SU-DHL-6 (cell line): Measurements from ENCODE around the gene RBM43.

ENCODE experiments used
- H2AFZ ChIP-seq: fragments of 200-600 bp; sonication (generic); 2 replicates; pipeline ENCODE4 v1.6.1; 2014; ENCODE audit warnings: low read depth, mild to moderate bottlenecking, moderate library complexity, mixed read lengths, antibody characterized with exemption, low read length; ENCODE audit not compliant: severe bottlenecking
- H3F3A ChIP-seq: fragments of 200-600 bp; shearing (Covaris generic); 2 replicates; pipeline ENCODE4 v1.6.0; 2016; ENCODE audit warnings: antibody characterized with exemption, mild to moderate bottlenecking; ENCODE audit not compliant: insufficient read depth
- H3K27ac ChIP-seq: fragments of 200-600 bp; sonication (generic); 2 replicates; pipeline ENCODE4 v1.5.1; 2016; ENCODE audit warnings: low read depth, mild to moderate bottlenecking, low read length, moderate library complexity, mixed read lengths
- H3K27me3 ChIP-seq: fragments of 200-600 bp; sonication (generic), shearing (Covaris generic); 2 replicates; pipeline ENCODE4 v1.6.0; 2014; ENCODE audit warnings: mild to moderate bottlenecking, low read length
- H3K36me3 ChIP-seq: fragments of 200-600 bp; sonication (generic); 2 replicates; pipeline ENCODE4 v1.6.1; 2014; ENCODE audit warnings: mild to moderate bottlenecking, low read length, mixed read lengths
- H3K4me2 ChIP-seq: fragments of 300-600, 200-600 bp; shearing (Covaris generic), sonication (generic); 2 replicates; pipeline ENCODE4 v1.6.0; 2014; ENCODE audit warnings: low read length, low read depth, mild to moderate bottlenecking; ENCODE audit not compliant: poor library complexity, severe bottlenecking
- H3K4me3 ChIP-seq: fragments of 200-600 bp; sonication (generic); 2 replicates; pipeline ENCODE4 v1.5.1; 2014; ENCODE audit warnings: antibody characterized with exemption, low read length, mild to moderate bottlenecking, mixed read lengths; ENCODE audit not compliant: insufficient read depth, poor library complexity, severe bottlenecking
- H3K79me2 ChIP-seq: fragments of 200-600 bp; sonication (generic); 2 replicates; pipeline ENCODE4 v1.6.1; 2014; ENCODE audit warnings: mild to moderate bottlenecking, low read length, moderate library complexity; ENCODE audit not compliant: insufficient read depth
- H3K9ac ChIP-seq: fragments of 200-600 bp; sonication (generic); 2 replicates; pipeline ENCODE4 v1.7.0; 2014; ENCODE audit warnings: mild to moderate bottlenecking, low read length
- H3K9me2 ChIP-seq: fragments of 200-600 bp; sonication (generic); replicated peaks from 2 replicates; pipeline ENCODE4 v1.6.1; 2014; ENCODE audit warnings: low read length; ENCODE audit not compliant: insufficient read depth
- H3K9me3 ChIP-seq: fragments of 200-600 bp; sonication (generic); 2 replicates; pipeline ENCODE4 v1.6.1; 2014; ENCODE audit warnings: low read length, mixed read lengths; ENCODE audit not compliant: insufficient read depth
- H4K20me1 ChIP-seq: fragments of 200-600 bp; sonication (generic); 2 replicates; pipeline ENCODE4 v1.6.1; 2014; ENCODE audit warnings: low read depth, mild to moderate bottlenecking, antibody characterized with exemption, low read length, moderate library complexity, mixed read lengths
- EZH2phosphoT487 ChIP-seq: fragments of 200-600 bp; sonication (generic), shearing (Covaris generic); conservative IDR thresholded peaks from 2 replicates; pipeline ENCODE4 v1.6.1; 2018; ENCODE audit warnings: mild to moderate bottlenecking, antibody characterized with exemption, low read length, moderate library complexity, mixed read lengths
- TF ChIP-seq, protein P1 (sequence below): fragments of 200-600 bp; sonication (generic); IDR thresholded peaks from one replicate; pipeline ENCODE4 v1.5.1; 2017; ENCODE audit warnings: antibody characterized with exemption, mild to moderate bottlenecking, low read length, moderate library complexity; ENCODE audit not compliant: insufficient read depth, poor library complexity, severe bottlenecking

The RBM43 gene

DNA sequence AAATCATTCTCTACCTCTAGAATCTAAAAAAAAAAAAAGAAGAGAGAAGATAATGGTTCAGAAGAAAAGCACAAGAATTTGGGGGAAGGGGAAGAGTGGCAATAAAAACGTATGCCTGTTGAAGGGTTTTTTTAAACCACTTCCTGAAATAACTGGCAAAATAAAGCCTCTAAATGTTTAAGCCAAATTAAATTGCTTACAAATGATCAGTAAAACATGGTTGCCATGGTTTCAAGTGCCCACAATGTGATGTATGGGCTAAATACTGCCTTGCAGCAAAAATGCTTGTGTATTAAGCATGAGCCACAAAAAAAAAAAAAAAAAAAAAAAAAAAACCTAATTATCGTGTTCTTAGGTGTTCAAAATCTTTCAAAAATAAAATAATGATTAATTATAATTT lies 60.8 kb downstream of the RBM43 start:
- Histone ChIP-seq H2AFZ (no peak overlapping the region), H3K4me2 (no peak overlapping the region), H3K4me3 (no peak overlapping the region), H3K9me3 (no peaks in the 10 kb centered on the region), H3K9ac (no peak overlapping the region), H3K27ac (no peak overlapping the region), H4K20me1 (no peaks in the 10 kb centered on the region), H3K9me2 (no peaks in the 10 kb centered on the region; the same call in 1 of the 2 replicates), H3K27me3 (no peaks in the 10 kb centered on the region), H3F3A (no peaks in the 10 kb centered on the region), H3K79me2 (no peaks in the 10 kb centered on the region), H3K36me3 (no peaks in the 10 kb centered on the region)
- TF ChIP-seq, protein P1, sequence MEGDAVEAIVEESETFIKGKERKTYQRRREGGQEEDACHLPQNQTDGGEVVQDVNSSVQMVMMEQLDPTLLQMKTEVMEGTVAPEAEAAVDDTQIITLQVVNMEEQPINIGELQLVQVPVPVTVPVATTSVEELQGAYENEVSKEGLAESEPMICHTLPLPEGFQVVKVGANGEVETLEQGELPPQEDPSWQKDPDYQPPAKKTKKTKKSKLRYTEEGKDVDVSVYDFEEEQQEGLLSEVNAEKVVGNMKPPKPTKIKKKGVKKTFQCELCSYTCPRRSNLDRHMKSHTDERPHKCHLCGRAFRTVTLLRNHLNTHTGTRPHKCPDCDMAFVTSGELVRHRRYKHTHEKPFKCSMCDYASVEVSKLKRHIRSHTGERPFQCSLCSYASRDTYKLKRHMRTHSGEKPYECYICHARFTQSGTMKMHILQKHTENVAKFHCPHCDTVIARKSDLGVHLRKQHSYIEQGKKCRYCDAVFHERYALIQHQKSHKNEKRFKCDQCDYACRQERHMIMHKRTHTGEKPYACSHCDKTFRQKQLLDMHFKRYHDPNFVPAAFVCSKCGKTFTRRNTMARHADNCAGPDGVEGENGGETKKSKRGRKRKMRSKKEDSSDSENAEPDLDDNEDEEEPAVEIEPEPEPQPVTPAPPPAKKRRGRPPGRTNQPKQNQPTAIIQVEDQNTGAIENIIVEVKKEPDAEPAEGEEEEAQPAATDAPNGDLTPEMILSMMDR = no peak
- TF ChIP-seq EZH2phosphoT487 = no peak

GRCh38 chr2:151200277-151200676 lies 61.4 kb downstream of the RBM43 start:
- no peak overlapping the region for H3K27ac ChIP-seq
- no peaks in the 10 kb centered on the region for H3K79me2 ChIP-seq
- no peak overlapping the region for H3K4me3 ChIP-seq
- no peaks in the 10 kb centered on the region; the same call in 1 of the 2 replicates for H3K9me2 ChIP-seq
- no peak for TF ChIP-seq EZH2phosphoT487
- TF ChIP-seq, protein P1 = no peak
- no peak overlapping the region for H3K4me2 ChIP-seq
- H3K36me3 ChIP-seq = no peaks in the 10 kb centered on the region
- H2AFZ ChIP-seq = no peak overlapping the region
- H4K20me1 ChIP-seq = no peaks in the 10 kb centered on the region
- no peaks in the 10 kb centered on the region for H3K27me3 ChIP-seq
- H3F3A ChIP-seq = no peaks in the 10 kb centered on the region
- no peak overlapping the region for H3K9ac ChIP-seq
- no peaks in the 10 kb centered on the region for H3K9me3 ChIP-seq

DNA sequence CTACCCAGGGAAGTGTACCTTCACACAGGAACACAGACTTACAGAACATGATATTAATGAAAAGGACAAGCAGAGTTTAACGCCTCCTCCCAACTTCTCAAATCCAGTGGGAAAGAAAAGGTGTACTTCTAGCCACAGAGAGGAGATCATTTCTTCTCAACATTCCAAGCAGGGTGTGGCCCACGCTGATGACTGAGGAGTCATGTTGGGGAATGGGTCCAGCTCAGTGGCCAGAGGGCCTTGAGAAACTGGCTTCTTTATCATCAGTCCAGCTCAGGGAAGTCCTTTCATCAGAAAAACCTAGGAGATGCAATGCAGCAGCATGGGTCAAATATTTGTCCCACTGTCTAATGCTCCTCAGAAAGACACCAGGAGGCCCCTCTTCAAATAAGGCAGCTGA lies 63.0 kb downstream of the RBM43 start:
- Histone ChIP-seq H3K27me3 (no peaks in the 10 kb centered on the region), H3K9ac (no peak overlapping the region), H2AFZ (no peak overlapping the region), H4K20me1 (no peaks in the 10 kb centered on the region), H3K27ac (no peak overlapping the region), H3K4me2 (no peak overlapping the region), H3K9me2 (no peaks in the 10 kb centered on the region; the same call in 1 of the 2 replicates), H3K9me3 (no peaks in the 10 kb centered on the region), H3K4me3 (no peak overlapping the region), H3F3A (no peaks in the 10 kb centered on the region), H3K36me3 (no peaks in the 10 kb centered on the region), H3K79me2 (no peaks in the 10 kb centered on the region)
- no peak for TF ChIP-seq EZH2phosphoT487
- TF ChIP-seq, protein P1 = no peak
